H4 (cell line): ENCODE measurements around the gene PTPRR. TPM values are rescaled to one million over a fixed set of nuclear protein-coding genes. Genes with fewer than 3 reads are reported as not detected.

Experiments
- DNase-seq: peaks from one replicate; pipeline ENCODE4 v3.0.0-alpha.2; 2015; ENCODE audit warnings: low spot score
- total RNA-seq: library from RNA; depleted of rRNA; stranded (reverse); fragments of >200 nt; shearing (Covaris generic); gene quantifications from 2 replicates; pipeline ENCODE4 v1.2.3, GENCODE V29; 2014

PTPRR gene
- total RNA-seq, 1 experiment from 2014 or later: 1.3 TPM

- DNase-seq: peak; percentile 89
Observed at GRCh38 chr12:70645494-70646317, 274.8 kb downstream of the PTPRR start.

- DNase-seq: no peak
Observed at GRCh38 chr12:70644861-70645260, 275.7 kb downstream of the PTPRR start.

DNA sequence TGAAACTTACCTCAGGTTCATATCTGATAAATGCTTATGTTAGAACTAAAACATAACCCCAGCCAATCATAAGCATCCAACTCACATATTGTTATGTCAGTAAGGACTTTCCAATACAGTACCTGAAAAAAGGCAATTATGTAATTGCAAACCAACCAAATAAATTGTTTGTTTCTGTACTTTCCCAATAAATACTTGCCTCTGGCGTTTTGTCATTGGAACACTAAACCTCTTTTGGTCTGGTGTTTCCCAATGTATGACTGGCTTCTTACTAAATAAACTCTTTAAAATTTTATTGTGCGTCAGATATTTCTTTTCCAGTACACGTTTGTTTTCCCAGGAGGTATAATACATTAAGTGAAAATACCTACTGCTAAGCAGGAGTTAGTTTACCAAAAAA is 276.6 kb downstream of the PTPRR start:
- no peak for DNase-seq

DNA sequence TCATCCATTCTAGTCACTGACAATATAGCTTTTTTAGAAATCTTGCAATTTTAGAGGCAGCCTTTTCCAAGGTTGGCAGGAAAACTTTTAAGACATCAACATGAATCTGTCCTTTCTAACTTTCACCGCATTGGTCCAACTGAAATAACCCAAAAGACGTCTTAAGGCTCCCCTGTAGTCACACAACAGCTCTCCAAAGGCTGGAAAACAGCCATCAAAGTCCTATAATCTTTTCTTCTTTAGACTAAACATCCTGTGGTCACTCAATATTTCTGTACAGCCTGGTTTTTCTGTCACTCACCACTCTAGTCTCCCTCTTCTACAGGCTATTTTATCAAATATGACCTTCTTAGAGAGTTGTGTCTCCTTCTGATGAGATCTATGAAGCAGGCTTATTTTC is 278.8 kb downstream of the PTPRR start:
- no peak for DNase-seq

GRCh38 chr12:70640901-70641300 is 279.6 kb downstream of the PTPRR start:
- DNase-seq: no peak

- no peak for DNase-seq
Observed at GRCh38 chr12:70639535-70639934, 281.0 kb downstream of the PTPRR start.

- DNase-seq: no peak
Observed at GRCh38 chr12:70638639-70639360, 281.7 kb downstream of the PTPRR start.

DNA sequence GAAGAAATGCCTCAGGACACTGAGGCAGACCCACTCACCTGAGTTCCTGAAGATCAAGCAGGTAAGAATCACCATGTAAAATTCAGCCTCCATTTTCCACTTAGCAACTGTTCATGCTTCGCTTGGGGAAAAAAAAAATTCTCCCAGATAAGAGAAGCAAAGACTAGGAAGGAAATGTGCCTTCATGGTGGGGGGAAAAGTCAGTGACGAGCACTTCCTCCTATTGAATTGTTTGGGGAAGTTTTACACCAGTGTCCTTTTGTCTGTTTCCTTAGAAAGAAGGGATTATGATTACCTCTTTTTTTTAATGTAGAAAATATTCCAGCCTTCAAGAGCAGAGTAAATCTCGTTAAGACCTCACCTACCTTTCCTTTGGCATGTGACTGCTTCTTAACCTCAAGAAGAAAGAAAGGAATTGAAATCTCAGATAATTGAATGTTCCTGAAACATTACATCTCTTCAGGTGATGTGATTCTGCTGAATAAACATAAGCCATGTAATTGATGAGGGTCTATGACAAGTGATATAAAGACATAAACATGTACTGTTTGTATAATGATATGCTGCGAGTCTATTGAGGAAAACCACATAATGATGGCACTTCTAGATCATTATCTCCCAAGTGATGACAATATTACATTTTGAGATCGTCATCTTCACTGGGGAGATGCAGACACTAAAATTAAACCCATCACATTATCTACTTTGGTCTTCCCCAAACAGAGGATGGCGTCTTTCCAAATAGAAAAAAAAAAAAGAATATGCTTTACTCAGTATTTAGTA is 283.0 kb downstream of the PTPRR start, which contains the start of gene PTPRB:
TSS of gene PTPRB (minus strand) at position 127 of the 783 bp plus-strand sequence. CDS start at position 93, 34 bp downstream.
- no peak for DNase-seq

GRCh38 chr12:70635755-70636154 is 284.8 kb downstream of the PTPRR start:
- no peak for DNase-seq

GRCh38 chr12:70628701-70629480 is 291.6 kb downstream of the PTPRR start:
- DNase-seq: peak; percentile 49

DNA sequence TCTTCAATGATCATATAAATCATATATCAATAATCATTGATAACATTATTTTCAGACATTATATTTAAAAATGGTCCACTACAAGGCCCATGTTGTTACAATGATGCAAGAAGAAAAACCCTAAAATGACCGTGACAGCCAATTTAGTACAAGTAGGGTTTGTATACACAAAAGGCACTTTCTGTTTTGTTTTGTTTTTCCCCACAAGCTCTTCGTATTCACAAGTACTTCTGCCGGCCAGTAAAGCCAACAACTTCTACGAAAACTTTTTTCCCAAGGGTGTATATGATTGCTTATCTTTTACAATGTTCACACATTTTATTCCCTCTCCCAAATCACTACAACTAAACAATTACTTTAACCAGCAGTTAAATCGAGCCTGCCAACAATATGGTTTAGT is 292.9 kb downstream of the PTPRR start:
- DNase-seq: peak; percentile 59

- DNase-seq: no peak
Observed at GRCh38 chr12:70626180-70626579, 294.4 kb downstream of the PTPRR start.

GRCh38 chr12:70619471-70620152 is 300.9 kb downstream of the PTPRR start:
- peak; percentile 57 for DNase-seq

DNA sequence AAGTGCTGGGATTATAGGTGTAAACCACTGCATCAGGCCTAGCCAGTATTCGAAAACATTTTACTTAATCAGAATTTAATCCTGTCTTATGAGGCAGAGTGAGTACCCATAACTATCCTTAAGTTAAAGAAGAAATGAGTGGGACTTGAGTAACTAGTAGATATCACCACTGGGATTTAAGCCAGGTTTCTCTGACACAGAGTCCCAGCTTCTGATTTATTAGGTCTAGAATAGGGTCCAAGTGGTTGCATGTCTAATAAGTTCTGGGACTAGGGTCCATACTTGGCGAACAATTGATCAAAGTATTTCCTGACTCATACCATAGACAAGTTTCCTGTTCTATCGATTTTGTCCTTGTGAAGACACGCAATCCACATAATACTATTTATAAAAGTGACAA is 302.2 kb downstream of the PTPRR start:
- DNase-seq: no peak

DNA sequence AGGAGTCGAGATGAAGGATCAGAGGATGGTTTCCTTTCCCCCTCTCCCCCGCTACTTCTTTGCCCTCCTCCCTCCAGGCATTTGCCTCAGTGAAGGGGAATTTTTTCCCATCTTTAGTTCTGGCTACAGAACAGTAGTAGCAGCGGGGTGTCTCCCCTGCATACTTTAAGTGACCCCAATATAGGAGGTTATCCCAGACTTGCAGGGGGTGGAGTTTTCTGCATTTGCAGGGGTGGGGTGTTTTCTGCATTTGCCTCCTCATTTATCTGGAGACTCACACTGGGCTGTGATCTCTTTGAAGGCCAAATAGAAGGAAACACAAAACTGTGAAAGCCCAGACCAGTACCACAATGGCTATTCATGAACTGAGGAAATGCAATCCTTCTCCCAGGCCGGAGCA is 303.1 kb downstream of the PTPRR start:
- no peak for DNase-seq

- no peak for DNase-seq
Observed at GRCh38 chr12:70615174-70615866, 305.2 kb downstream of the PTPRR start.

DNA sequence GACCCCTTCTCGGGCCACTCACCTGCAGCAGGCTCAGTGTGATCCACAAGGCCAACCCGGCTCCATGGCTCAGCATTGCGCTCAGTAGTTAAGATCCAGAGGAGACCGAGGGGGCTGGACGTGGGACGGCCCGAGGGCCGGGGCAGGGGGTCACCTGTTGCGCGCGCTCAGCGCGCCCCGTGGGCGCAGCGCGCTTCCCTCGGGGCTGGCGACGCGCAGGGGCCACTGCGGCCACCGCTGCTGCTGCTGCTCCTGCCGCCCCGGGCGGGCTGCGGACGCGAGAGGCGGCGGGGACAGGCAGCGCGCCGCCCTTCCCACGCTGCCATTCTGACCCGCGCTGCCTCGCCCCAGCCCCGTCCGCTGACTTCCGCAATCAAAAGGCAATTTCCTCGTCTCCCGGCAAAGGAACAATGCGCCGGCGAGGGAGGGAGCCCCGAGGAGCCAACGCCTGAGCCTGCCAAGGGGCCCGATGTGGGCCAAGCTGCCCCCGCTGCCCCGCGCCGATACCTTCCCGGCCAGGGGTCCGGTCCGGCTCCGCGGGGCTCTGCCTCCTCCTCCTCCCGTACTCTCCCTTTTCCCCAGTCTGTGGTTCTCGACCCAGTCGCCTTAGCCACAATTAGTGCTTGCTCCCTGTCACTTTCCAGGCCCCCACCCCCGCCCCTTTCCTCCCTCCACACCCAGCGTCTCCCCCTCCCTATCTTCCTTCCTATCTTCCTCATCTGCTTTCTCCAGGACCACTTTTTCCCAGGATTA is 310.6 kb downstream of the PTPRR start:
- no peak for DNase-seq

DNA sequence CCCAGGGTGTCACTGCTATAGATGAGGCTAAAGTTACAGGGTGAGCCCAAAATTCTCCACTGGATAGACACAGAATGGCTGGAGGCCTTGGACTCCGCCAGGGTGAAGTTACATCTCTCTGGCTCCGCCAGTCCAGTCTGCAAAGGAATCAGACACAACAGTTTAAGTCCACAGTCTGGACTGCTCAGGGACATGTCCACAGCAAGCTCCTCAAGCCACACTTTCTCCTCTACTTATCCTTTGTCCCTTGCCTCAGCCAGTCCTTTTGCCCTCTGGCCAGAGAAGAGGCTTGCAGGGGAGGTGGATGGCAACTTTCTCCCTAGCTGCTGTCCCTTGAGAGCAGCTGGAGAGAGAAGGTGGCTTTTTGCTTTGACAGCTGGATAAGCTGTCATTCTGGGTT is 311.3 kb downstream of the PTPRR start:
- no peak for DNase-seq

DNA sequence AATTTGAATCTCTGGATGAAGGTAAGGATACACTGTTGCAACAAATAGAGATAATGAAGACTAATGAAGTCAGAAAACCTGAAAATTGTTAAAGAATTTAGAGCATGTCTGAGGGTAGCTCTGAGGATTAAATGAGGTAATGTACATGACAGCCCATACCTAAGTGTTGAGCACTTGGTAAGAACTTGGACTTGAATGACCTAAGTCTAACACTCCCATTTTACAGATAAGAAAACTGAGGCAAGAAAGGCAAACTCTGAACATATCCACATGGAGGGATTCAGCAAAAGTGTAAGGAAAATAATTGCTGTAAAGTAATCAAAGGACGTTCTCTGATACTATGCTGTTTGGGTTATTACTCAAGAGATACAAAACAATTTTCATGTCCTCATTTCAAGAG is 312.4 kb downstream of the PTPRR start:
- no peak for DNase-seq

DNA sequence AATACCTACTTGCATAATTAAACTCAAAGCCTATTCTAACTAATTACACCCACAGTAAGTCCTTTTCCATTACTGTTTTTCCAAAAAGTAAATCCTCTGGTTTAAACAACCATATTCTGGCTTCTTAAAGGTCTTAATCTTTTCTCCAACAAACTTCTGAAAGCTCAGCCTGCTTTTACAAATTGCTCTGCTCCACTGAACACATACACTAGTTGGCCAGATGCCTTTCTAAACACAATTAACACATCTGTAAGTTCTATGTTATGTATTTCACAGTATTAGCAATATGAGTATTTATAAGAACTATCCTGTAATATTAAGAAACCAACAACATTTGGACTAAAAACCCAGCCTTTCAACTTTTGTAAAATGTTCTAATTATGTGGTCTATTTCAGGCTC is 313.4 kb downstream of the PTPRR start:
- no peak for DNase-seq
